ENCODE measurements around the gene GFPT2.

The GFPT2 gene

GRCh38 chr5:180313677-180314505 lies 39.2 kb downstream of the GFPT2 start:
- TF ChIP-seq MAX (IDR thresholded peaks at IDR 0.05; ENCODE audit: low read depth, low read length) (no peak), POLR2A (IDR thresholded peaks at IDR 0.05; ENCODE audit: extremely low read depth, insufficient read length) (no peak), MYC (IDR thresholded peaks at IDR 0.05; ENCODE audit: low read depth, low read length) (no peak), CTCF (IDR thresholded peaks at IDR 0.05; ENCODE audit: low read depth, low read length) (no peak)
- peak overlapping the region; percentile 34 for H3K4me3 ChIP-seq (ENCODE audit: low read depth, low read length)
- DNase-seq (ENCODE audit: low read depth), result peak; percentile 74

GRCh38 chr5:180311216-180311615 lies 41.9 kb downstream of the GFPT2 start:
- TF ChIP-seq MYC (IDR thresholded peaks at IDR 0.05; ENCODE audit: low read depth, low read length) (no peak), POLR2A (IDR thresholded peaks at IDR 0.05; ENCODE audit: extremely low read depth, insufficient read length) (no peak), CTCF (IDR thresholded peaks at IDR 0.05; ENCODE audit: low read depth, low read length) (no peak), MAX (IDR thresholded peaks at IDR 0.05; ENCODE audit: low read depth, low read length) (no peak)
- H3K4me3 ChIP-seq (ENCODE audit: low read depth, low read length), result no peak overlapping the region
- no peak for DNase-seq (ENCODE audit: low read depth)

- TF ChIP-seq MYC (IDR thresholded peaks at IDR 0.05; ENCODE audit: low read depth, low read length) (no peak), MAX (IDR thresholded peaks at IDR 0.05; ENCODE audit: low read depth, low read length) (no peak)
- no peak overlapping the region for H3K4me3 ChIP-seq (ENCODE audit: low read depth, low read length)
- no peak for DNase-seq (ENCODE audit: low read depth)
Measured at GRCh38 chr5:180306796-180307195, 46.3 kb downstream of the GFPT2 start.

GRCh38 chr5:180305481-180305880 lies 47.7 kb downstream of the GFPT2 start:
- no peak for TF ChIP-seq MYC (IDR thresholded peaks at IDR 0.05; ENCODE audit: low read depth, low read length)
- no peak for TF ChIP-seq MAX (IDR thresholded peaks at IDR 0.05; ENCODE audit: low read depth, low read length)
- TF ChIP-seq CTCF (IDR thresholded peaks at IDR 0.05; ENCODE audit: low read depth, low read length), result no peak
- TF ChIP-seq POLR2A (IDR thresholded peaks at IDR 0.05; ENCODE audit: extremely low read depth, insufficient read length), result no peak
- H3K4me3 ChIP-seq (ENCODE audit: low read depth, low read length), result no peak overlapping the region
- DNase-seq (ENCODE audit: low read depth), result no peak

GRCh38 chr5:180304431-180305375 lies 48.4 kb downstream of the GFPT2 start:
- H3K4me3 ChIP-seq (ENCODE audit: low read depth, low read length), result no peak overlapping the region
- no peak for DNase-seq (ENCODE audit: low read depth)
- TF ChIP-seq MAX (IDR thresholded peaks at IDR 0.05; ENCODE audit: low read depth, low read length), result no peak
- TF ChIP-seq POLR2A (IDR thresholded peaks at IDR 0.05; ENCODE audit: extremely low read depth, insufficient read length), result no peak
- no peak for TF ChIP-seq CTCF (IDR thresholded peaks at IDR 0.05; ENCODE audit: low read depth, low read length)
- TF ChIP-seq MYC (IDR thresholded peaks at IDR 0.05; ENCODE audit: low read depth, low read length), result no peak

GRCh38 chr5:180304016-180304292 lies 49.2 kb downstream of the GFPT2 start:
- no peak overlapping the region for H3K4me3 ChIP-seq (ENCODE audit: low read depth, low read length)
- no peak for DNase-seq (ENCODE audit: low read depth)
- TF ChIP-seq POLR2A (IDR thresholded peaks at IDR 0.05; ENCODE audit: extremely low read depth, insufficient read length), result no peak
- no peak for TF ChIP-seq CTCF (IDR thresholded peaks at IDR 0.05; ENCODE audit: low read depth, low read length)
- TF ChIP-seq MAX (IDR thresholded peaks at IDR 0.05; ENCODE audit: low read depth, low read length), result no peak
- TF ChIP-seq MYC (IDR thresholded peaks at IDR 0.05; ENCODE audit: low read depth, low read length), result no peak
